CD4-positive, alpha-beta T cell treated with Interleukin-4 for 1 hour (primary cell): ENCODE results near the gene NOL7.
A peak's percentile ranks its signal among the peaks of the same experiment; 100 is the strongest.

Experiments used
- DNase-seq, 2 donors: peaks; one replicate each; pipeline ENCODE4 v3.0.0-alpha.2; 2020 to 2022

NOL7 gene

DNA sequence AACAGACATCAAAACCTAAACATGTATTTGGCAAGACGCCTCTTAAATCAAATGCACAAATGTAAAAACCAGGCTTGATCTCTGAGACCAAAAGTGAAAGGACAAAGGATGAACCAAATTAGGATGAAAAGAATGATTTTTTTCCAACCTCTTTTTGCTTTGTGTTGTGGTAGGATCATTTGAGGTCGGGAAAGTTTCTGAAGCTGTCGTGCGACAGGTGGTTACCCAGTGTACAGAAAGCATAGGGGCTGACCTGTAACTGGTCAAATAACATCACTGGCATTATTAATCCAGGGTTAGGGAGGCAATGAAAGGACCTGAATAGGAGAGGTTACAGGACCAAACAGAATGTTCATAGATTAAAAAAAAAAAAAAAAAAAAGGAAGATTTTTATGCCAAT is 18.1 kb upstream of the NOL7 start:
- DNase-seq, result no peak

DNA sequence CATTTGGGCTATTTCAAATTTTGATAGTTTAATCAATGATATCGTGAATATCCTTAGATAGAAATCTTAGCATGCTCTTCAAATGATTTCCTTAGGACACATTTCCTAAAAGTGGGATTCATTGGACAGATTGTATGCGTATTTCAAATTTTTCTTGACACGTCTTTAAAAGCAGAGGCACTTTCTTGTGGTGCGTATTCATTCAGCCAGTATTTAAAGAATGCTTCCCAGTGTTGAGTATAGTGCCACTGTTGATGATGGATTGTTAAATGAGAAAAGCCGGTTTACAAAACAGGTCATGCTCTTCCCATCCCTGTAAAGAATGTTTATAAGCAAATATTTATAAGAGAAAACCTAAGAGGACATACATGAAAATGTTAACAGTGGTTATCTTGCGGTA is 15.1 kb upstream of the NOL7 start:
- DNase-seq, result no peak

- DNase-seq, result no peak
Measured at GRCh38 chr6:13604135-13604534, 11.0 kb upstream of the NOL7 start.

DNA sequence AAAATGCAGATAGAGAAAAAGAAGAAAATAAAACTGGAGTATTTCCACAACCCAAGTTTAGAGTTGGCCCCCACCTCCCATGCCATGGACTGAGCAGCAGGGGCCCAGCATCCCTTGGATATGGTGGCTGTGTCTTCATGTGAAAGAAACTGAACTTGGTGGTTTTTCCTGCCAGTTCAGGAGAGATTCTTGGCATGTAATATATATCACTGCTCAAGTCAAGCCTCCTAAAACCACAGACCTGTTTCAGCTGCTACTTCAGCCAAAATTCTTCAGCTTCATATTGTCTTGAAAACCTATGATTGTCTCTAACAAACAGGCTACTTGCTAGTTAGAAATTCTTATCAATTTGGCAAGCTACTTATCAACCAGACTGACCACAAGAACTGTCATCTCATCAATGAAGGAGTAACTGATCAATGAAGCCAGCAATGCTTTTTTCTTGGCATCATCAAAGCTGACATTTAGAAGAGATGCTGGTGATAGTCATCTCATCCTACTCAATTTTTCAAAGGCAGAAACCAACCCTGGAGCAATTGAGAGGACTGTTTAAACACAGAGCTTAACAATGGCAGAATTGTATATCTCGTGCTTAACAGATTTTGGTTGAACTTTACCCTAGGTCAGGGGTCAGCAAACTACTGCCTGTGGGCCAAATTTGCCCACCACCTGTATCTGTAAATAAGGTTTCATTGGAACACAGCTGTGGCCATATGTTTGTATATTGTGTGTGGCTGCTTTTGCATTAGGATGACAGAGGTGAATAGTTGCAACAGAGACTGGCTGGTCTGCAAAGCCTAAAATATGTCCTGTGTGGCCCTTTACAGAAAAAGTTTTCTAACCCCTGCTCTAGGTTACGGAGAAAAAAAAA is 10.4 kb upstream of the NOL7 start:
- DNase-seq, result no peak

GRCh38 chr6:13605634-13606033 is 9.5 kb upstream of the NOL7 start:
- no peak for DNase-seq

GRCh38 chr6:13611715-13612114 is 3.4 kb upstream of the NOL7 start:
- no peak for DNase-seq

- no peak for DNase-seq
Measured at GRCh38 chr6:13613029-13613594, 2.0 kb upstream of the NOL7 start.

GRCh38 chr6:13614126-13614925 is 809 bp upstream of the NOL7 start:
- peak in 1 of 2 donors; percentile 13 for DNase-seq

GRCh38 chr6:13615792-13616120 is 621 bp downstream of the NOL7 start:
- peak; percentile 31 to 44 for DNase-seq

- DNase-seq, result no peak
Measured at GRCh38 chr6:13617066-13617465, 1.9 kb downstream of the NOL7 start.

- DNase-seq, result peak; percentile 32 to 61
Measured at GRCh38 chr6:13624871-13625288, 9.7 kb downstream of the NOL7 start.

DNA sequence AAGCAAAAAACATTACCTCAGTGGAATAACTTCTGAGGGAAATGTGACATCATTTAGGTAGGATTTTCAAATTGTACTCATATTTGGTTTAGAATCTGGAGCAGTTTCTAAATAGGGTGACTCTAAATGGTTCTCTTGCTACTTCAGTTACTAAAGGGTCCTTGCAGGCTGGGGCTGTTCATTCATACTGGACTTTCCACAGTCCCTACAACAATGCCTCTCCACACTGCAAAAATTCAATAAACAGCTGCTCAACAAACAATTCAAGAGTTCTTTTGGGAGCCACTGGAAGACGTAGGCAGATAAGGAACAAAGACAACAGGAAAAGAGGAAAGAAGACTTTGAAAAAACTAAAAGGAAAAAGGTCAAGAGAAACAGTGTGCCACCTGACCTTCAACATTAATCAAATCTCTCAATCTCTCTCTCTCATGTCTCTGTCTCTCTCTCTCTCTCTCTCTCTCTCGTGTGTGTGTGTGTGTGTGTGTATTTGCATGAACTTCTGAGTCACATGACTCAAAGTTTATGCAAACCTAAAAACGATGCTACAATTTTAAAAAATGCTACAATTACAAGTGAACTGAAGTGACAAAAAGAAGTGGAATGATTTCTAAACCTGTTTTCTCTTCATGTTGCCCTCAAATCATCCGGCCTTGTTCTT is 14.5 kb downstream of the NOL7 start:
- no peak for DNase-seq

- no peak for DNase-seq
Measured at GRCh38 chr6:13630499-13630898, 15.4 kb downstream of the NOL7 start.

- DNase-seq, result no peak
Measured at GRCh38 chr6:13633343-13633742, 18.2 kb downstream of the NOL7 start.

DNA sequence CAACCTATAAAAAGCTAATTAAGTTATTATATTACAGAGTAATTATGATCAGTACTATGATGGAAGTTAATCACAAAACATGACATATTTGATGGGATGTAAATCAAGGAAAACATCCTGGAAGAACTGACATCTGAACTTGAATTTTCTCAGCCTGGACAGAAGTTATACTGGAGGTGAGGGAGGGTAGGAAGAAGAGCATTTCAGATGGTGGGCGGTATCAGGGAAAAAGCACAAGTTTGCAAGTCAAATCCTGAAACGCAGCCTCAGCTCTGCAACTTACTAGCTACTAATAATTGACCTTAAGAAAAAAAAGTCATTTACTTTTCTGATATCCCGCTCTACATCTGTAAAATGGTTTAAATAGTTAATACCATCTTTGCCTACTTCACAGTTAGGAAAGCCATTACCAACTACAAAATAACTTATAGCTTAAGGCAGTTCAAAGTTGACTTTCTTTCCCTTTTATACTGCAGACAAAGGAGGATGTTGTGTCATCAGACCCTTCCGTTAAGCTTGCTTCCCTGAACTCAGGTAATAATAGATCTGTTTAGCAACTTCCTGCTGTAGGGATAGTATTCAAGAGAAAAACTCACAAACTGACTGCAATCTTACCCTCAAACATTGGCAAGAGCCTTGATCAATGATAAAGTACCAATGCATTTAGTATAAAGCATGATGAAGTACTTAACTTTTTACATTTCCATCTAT is 21.0 kb downstream of the NOL7 start:
- DNase-seq, result peak in 1 of 2 donors; percentile 25

DNA sequence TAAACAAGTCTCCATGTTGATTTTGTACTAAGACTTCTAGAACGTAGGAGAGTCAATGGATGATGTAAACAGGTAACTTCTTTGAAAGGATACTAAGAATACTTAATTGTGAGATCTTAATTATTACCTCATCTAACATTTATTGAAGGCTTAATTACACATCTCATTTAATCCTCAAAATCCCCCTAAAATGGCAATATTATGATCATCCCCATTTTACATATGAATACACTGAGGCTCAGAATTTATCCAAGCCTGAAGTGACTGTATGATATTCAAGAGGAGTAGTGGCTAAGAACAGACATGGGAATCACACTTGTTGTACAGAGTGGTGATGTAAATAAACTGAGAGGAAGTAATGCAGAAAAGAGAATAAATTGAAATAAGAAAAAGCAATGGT is 22.9 kb downstream of the NOL7 start:
- no peak for DNase-seq

DNA sequence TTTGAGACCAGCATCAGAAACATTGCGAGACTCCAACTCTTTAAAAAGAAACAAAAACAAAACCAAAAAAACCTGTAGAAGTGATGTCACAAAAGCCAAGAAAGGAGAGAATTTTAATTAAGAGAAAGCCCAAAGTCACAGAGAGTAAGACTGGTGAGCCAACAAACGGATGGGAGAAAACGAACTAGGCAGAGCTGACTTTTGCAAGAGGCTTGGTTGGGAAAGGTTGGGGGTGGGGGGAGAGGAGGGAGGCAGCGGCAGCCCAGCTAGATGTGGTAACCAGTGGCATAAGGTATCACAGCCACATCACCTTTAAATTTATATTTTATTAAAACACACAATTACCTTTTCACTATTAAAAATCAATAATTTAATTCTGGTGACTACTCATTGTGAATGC is 23.5 kb downstream of the NOL7 start:
- no peak for DNase-seq

DNA sequence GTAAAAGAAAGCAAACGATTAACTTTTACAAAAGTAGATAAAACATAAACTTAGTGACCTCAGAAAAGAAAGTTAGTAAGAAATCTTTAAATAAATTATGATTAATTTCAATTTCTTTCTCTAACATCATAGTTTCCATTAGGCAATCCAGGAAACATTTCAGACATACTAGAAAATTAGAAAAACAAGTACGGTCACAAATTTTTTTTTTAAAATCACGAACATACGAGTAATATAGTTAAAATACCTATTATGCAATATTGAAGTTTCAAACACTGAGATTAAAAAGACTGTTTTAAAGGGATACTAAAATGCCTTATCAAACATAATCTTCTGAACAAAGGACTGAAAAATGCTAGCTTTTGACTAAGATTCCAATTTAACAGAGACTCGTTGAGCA is 26.2 kb downstream of the NOL7 start:
- no peak for DNase-seq

GRCh38 chr6:13643125-13643524 is 28.0 kb downstream of the NOL7 start:
- no peak for DNase-seq

GRCh38 chr6:13648850-13649249 is 33.7 kb downstream of the NOL7 start:
- no peak for DNase-seq

GRCh38 chr6:13649393-13649792 is 34.3 kb downstream of the NOL7 start:
- no peak for DNase-seq

- DNase-seq, result no peak
Measured at GRCh38 chr6:13653296-13653695, 38.2 kb downstream of the NOL7 start.

DNA sequence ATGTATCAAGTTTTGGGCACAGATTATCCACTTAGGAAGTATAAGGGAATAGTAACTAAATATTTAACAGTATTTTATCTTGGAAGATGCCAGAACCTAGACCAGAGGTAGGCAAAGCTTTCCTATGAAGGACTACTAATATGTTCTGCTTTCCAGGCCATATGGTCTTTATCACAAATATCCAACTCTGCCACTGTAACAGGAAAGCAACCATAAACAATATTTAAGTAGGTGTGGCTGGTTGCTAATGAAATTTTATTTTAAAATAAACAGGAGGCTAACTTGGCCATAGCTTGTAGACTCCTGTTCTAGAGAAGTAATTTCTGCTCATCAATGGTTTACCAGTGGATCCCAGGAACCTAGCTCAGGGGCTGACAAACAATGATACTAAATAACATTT is 39.4 kb downstream of the NOL7 start:
- DNase-seq, result no peak
